Upper lobe of right lung (tissue), 1 donor: Measurements from ENCODE around the gene CCDC181. TPM values are rescaled to one million over a fixed set of nuclear protein-coding genes. Genes with fewer than 3 reads are reported as not detected.

Experiments used
- ATAC-seq: fragments of 200-7000 bp; cut with Tn5 transposase; one replicate; pipeline ENCODE4 v1.9.1; 2020; ENCODE audit warnings: mild to moderate bottlenecking, moderate library complexity
- DNase-seq: peaks from one replicate; pipeline ENCODE4 v3.0.0-alpha.2; 2020
- H3K27ac ChIP-seq: fragments of 200-600 bp; one replicate; pipeline ENCODE4 v1.8.0; 2022
- H3K27me3 ChIP-seq: fragments of 200-600 bp; one replicate; pipeline ENCODE4 v1.8.0; 2022; ENCODE audit warnings: mild to moderate bottlenecking
- H3K36me3 ChIP-seq: fragments of 200-600 bp; one replicate; pipeline ENCODE4 v1.8.0; 2022
- H3K4me1 ChIP-seq: fragments of 200-600 bp; one replicate; pipeline ENCODE4 v1.8.0; 2022
- H3K4me3 ChIP-seq: fragments of 200-600 bp; one replicate; pipeline ENCODE4 v1.8.0; 2022; ENCODE audit warnings: mild to moderate bottlenecking
- H3K9me3 ChIP-seq: fragments of 200-600 bp; one replicate; pipeline ENCODE4 v1.8.0; 2022
- CTCF ChIP-seq: fragments of 200-600 bp; IDR thresholded peaks from one replicate; pipeline ENCODE4 v1.8.0; 2022; ENCODE audit warnings: antibody characterized with exemption
- intact Hi-C: fragments of 100-400 bp; cut with DNase I; formaldehyde crosslinking; loops from one replicate; pipeline ENCODE4 v1.11.0; 2022
- total RNA-seq: library from RNA; stranded (reverse); fragmentation: NEBNext Ultra II Directional; extraction: Animal tissue kit (Norgen Biotek cat#: 25700); gene quantifications from one replicate; pipeline ENCODE4 v1.2.1, GENCODE V29; 2021
- donor health status: DM: no; HTN: yes; CAD: no; lungs with severe emphysema.

CCDC181 gene
- total RNA-seq, 1 donor from 2014 or later = 0.32 TPM

DNA sequence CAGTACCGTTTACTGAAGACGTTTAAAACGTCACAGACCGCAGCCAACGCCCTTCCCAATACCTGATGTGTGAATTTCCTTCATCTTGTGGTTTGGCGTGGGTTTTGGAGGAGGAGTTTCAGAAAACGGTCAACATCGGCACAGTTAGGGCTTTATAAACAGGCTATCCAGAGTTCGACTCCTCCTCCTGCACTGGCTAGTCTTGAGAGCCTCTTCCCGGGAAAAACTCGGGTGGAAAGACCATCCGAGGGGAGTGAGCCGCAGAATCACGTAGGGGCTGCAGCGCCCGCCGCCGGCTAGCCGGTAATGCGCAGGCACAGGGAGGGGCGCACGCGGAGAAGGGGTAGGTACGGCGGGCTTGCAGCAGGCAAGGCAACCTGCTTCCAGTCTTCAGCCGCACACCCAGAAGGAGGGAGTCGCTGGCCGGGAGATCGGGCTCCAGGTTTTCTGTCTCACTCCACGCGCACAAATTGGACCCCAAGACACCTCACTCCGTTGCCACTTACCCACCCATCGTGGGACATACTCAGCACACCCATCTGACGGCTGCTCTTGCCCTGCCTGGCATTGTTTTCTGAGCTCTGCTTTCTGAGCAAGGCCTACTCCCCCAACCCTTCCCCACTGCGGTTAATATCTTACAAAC lies 33.0 kb upstream of the CCDC181 start:
- intact Hi-C loops = loop anchor here (10.0 kb wide), 1 partner anchor 84 kb away; no protein-coding TSS in a partner anchor
- Histone ChIP-seq H3K36me3 (no peaks in the 10 kb centered on the region), H3K27ac (no peak overlapping the region), H3K27me3 (no peaks in the 10 kb centered on the region), H3K4me1 (no peaks in the 10 kb centered on the region), H3K4me3 (peak overlapping the region; percentile 32), H3K9me3 (peaks cover 5% of the 10 kb centered on the region)
- TF ChIP-seq CTCF = no peak
- DNase-seq (peak; percentile 61), ATAC-seq (peak; percentile 66)

DNA sequence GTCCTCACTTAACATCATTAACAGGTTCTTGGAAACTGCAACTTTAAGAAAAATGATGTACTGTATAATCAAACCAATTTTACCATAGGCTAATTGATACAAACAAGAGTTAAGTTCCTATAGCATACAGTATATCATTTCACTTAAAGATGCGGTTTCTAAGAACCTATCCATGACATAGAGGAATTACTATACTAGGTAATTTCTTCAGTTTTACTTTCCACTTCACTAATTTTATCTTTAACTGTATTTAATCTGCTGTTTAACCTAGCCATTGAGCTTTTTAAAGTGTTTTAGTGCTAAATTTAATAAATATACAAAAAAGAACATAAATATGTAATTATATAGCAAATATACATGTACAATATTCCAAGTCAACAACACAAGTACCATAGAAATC lies 30.2 kb upstream of the CCDC181 start:
- no peak for ATAC-seq

GRCh38 chr1:169456029-169456428 lies 28.8 kb upstream of the CCDC181 start:
- ATAC-seq = no peak
- TF ChIP-seq CTCF = no peak
- Histone ChIP-seq H3K36me3 (no peaks in the 10 kb centered on the region), H3K4me3 (no peak overlapping the region), H3K4me1 (no peaks in the 10 kb centered on the region), H3K27me3 (no peaks in the 10 kb centered on the region), H3K27ac (no peak overlapping the region), H3K9me3 (peaks cover 5% of the 10 kb centered on the region)
- intact Hi-C loops = no loop called here
- DNase-seq = no peak

More for the DNA sequence above, 30.2 kb upstream of the CCDC181 start:
- H3K4me1 ChIP-seq = no peaks in the 10 kb centered on the region
- intact Hi-C loops = no loop called here
- no peaks in the 10 kb centered on the region for H3K36me3 ChIP-seq
- H3K9me3 ChIP-seq = peaks cover 5% of the 10 kb centered on the region
- H3K27ac ChIP-seq = no peak overlapping the region
- TF ChIP-seq CTCF = no peak
- DNase-seq = no peak
- no peak overlapping the region for H3K4me3 ChIP-seq
- no peaks in the 10 kb centered on the region for H3K27me3 ChIP-seq

DNA sequence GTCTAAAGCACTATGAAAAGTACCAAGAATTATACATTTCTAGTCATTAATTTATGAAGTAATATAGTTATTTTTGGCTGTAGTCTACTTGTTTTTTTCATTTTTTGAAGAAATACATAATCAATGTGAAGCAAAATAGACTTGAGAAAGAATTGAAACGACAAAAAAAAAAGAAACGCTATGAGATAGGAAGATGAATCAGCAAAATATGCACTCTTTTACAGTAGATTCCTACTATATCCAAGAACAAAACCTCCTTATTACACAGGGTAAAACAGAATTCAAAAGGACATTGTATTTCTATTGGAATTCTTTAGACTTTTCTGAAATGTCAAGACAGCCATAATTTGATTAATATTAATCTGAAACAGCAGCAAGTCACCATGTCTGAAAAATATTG lies 25.6 kb upstream of the CCDC181 start:
- H3K9me3 ChIP-seq = peaks cover 5% of the 10 kb centered on the region
- no peak for TF ChIP-seq CTCF
- no peak for DNase-seq
- no peak overlapping the region for H3K4me3 ChIP-seq
- no peak overlapping the region for H3K27ac ChIP-seq
- no peaks in the 10 kb centered on the region for H3K4me1 ChIP-seq
- ATAC-seq = no peak
- no peaks in the 10 kb centered on the region for H3K36me3 ChIP-seq
- intact Hi-C loops = no loop called here
- H3K27me3 ChIP-seq = no peaks in the 10 kb centered on the region

GRCh38 chr1:169451218-169451824 lies 24.0 kb upstream of the CCDC181 start:
- H3K4me1 ChIP-seq = no peaks in the 10 kb centered on the region
- no peak for ATAC-seq
- intact Hi-C loops = no loop called here
- no peaks in the 10 kb centered on the region for H3K9me3 ChIP-seq
- no peak overlapping the region for H3K4me3 ChIP-seq
- TF ChIP-seq CTCF = no peak
- H3K36me3 ChIP-seq = no peaks in the 10 kb centered on the region
- H3K27ac ChIP-seq = no peak overlapping the region
- no peaks in the 10 kb centered on the region for H3K27me3 ChIP-seq
- no peak for DNase-seq
